ACC112 (cell line): Measurements from ENCODE around the gene CR2.
"Not testable (repeated sequence)": the region's sequence is repeated elsewhere in the genome, so short reads cannot be mapped to it uniquely, and the experiment has no call there.

Experiments used
- H2AFZ ChIP-seq: fragments of 200-600 bp; sonication (generic); one replicate; pipeline ENCODE4 v1.6.0; 2017; ENCODE audit warnings: antibody characterized with exemption, low read length; ENCODE audit not compliant: unreplicated experiment
- H3K27ac ChIP-seq: fragments of 200-600 bp; sonication (generic); 2 replicates; pipeline ENCODE4 v1.5.1; 2014; ENCODE audit warnings: low read depth, mild to moderate bottlenecking, antibody characterized with exemption, low read length, moderate library complexity
- H3K27me3 ChIP-seq: fragments of 200-600 bp; sonication (generic); 2 replicates; pipeline ENCODE4 v1.6.1; 2014; ENCODE audit warnings: mild to moderate bottlenecking, antibody characterized with exemption, low read length, moderate library complexity, mixed read lengths; ENCODE audit not compliant: insufficient read depth
- H3K36me3 ChIP-seq: fragments of 200-600 bp; sonication (generic); 2 replicates; pipeline ENCODE4 v1.6.1; 2016; ENCODE audit warnings: mild to moderate bottlenecking, antibody characterized with exemption, low read length, moderate library complexity, mixed read lengths; ENCODE audit not compliant: insufficient read depth
- H3K4me1 ChIP-seq: fragments of 200-600 bp; sonication (generic); one replicate; pipeline ENCODE4 v1.6.1; 2016; ENCODE audit warnings: low read length, mixed read lengths; ENCODE audit not compliant: insufficient read depth, unreplicated experiment, control insufficient read depth
- H3K4me3 ChIP-seq: fragments of 200-600 bp; sonication (generic); 2 replicates; pipeline ENCODE4 v1.5.1; 2014; ENCODE audit warnings: mild to moderate bottlenecking, low read depth, low read length
- H3K79me2 ChIP-seq: fragments of 200-600 bp; sonication (generic); one replicate; pipeline ENCODE4 v1.6.0; 2016; ENCODE audit warnings: low read length; ENCODE audit not compliant: control insufficient read depth, unreplicated experiment, insufficient read depth

CR2 gene

DNA sequence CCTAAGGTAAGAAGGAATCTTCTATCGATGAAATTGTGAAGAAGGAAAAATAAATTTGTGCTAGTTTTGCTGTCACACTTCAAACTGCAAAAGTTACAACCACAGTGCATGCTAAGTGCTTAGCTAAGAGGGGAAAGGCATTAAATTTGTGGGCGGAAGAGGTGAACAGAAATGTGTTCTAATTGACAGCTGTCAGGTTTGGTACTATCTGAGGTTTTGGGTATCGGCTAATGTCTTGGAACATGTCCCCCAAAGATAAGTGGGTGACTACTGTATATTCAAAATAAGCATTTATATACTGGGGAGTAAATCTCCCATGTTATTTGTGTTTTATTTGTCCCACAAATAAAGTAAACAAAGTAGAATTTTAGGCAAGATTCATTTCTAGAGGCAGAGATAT, 49.8 kb downstream of the CR2 start:
- no peaks in the 10 kb centered on the region for H3K4me1 ChIP-seq
- no peak overlapping the region for H3K4me3 ChIP-seq
- H2AFZ ChIP-seq: no peak overlapping the region
- no peak overlapping the region for H3K27ac ChIP-seq
- H3K79me2 ChIP-seq: no peaks in the 10 kb centered on the region
- H3K36me3 ChIP-seq: no peaks in the 10 kb centered on the region
- H3K27me3 ChIP-seq: peaks cover 95% of the 10 kb centered on the region

DNA sequence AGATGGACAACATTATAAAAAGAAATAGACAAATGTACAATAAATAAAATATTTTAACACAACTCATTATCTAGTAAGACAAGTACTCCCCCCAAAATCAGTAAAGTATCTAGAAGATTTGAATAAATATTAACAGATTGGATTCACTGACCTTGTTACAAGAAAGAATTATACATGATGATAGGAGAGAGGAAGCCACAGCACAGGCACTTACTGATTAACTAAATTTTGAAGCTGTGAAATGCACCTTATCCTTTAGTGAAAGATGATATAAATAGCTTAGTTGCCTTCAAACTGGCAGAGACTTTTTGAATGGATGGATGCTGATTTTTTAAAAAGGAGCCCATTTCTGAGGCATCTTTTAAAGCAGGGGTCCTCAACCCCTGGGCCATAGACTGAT, 50.3 kb downstream of the CR2 start:
- Histone ChIP-seq H3K27me3 (peaks cover 95% of the 10 kb centered on the region), H3K27ac (no peak overlapping the region), H3K4me3 (no peak overlapping the region), H3K79me2 (no peaks in the 10 kb centered on the region), H2AFZ (no peak overlapping the region), H3K4me1 (no peaks in the 10 kb centered on the region), H3K36me3 (no peaks in the 10 kb centered on the region)

DNA sequence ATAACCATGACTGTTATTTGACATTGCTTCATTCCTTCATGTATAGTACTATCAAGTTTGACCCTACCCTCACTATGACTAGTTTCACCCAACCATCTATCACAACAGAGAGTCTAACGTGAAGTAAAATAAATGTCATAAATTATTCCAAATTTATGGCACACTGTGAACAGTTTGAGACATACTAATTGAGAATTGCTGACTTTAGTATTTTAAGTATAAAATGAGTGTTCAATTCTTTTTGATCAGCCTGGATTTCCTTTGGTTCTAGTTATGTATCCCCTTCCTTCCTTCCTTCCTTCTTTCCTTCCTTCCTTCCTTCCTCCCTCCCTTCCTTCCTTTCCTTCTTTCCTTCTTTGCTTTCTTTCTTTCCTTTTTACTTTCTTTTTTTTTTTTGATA, 56.3 kb downstream of the CR2 start:
- Histone ChIP-seq H3K4me1 (no peaks in the 10 kb centered on the region), H3K27ac (no peak overlapping the region), H3K4me3 (no peak overlapping the region), H3K36me3 (no peaks in the 10 kb centered on the region), H3K79me2 (no peaks in the 10 kb centered on the region), H2AFZ (no peak overlapping the region), H3K27me3 (peaks cover 69% of the 10 kb centered on the region)

DNA sequence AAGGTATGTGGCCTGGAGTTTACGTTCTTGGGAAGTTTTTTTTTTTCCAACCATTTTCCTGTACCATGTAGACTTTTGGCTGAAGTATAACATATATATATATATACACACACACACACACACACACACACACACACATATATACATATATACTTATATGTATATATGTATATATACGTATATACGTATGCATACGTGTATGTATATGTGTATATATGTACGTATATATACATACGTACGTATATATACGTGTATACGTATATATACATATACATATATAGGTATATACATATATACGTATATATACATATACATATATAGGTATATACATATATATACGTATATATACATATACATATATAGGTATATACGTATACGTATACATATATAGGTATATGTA, 60.8 kb downstream of the CR2 start:
- Histone ChIP-seq H3K27ac (no peak overlapping the region), H3K4me3 (no peak overlapping the region), H3K4me1 (no peaks in the 10 kb centered on the region), H3K79me2 (no peaks in the 10 kb centered on the region), H3K36me3 (no peaks in the 10 kb centered on the region), H3K27me3 (peaks cover 41% of the 10 kb centered on the region), H2AFZ (no peak overlapping the region)

DNA sequence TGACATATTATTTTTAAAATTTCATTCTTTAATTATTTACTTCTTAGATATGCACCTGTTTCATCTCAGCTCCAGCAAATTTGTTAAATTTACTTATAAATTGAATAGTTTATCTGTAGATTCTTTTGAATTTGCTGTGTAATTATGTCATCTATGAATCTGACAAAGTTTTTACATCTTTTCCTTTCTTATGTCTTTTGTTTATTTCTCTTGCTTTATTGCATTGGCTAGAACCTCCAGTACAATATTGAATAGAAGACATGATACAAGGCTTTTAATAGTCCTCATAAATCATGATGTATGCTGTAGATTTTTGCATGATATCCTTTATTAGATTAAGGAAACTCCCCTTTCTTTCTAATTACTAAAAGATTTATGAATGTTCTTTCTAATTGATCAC, 62.6 kb downstream of the CR2 start:
- H3K36me3 ChIP-seq: no peaks in the 10 kb centered on the region
- no peaks in the 10 kb centered on the region for H3K79me2 ChIP-seq
- H3K4me3 ChIP-seq: no peak overlapping the region
- peaks cover 23% of the 10 kb centered on the region for H3K27me3 ChIP-seq
- no peaks in the 10 kb centered on the region for H3K4me1 ChIP-seq
- H2AFZ ChIP-seq: no peak overlapping the region
- H3K27ac ChIP-seq: no peak overlapping the region

DNA sequence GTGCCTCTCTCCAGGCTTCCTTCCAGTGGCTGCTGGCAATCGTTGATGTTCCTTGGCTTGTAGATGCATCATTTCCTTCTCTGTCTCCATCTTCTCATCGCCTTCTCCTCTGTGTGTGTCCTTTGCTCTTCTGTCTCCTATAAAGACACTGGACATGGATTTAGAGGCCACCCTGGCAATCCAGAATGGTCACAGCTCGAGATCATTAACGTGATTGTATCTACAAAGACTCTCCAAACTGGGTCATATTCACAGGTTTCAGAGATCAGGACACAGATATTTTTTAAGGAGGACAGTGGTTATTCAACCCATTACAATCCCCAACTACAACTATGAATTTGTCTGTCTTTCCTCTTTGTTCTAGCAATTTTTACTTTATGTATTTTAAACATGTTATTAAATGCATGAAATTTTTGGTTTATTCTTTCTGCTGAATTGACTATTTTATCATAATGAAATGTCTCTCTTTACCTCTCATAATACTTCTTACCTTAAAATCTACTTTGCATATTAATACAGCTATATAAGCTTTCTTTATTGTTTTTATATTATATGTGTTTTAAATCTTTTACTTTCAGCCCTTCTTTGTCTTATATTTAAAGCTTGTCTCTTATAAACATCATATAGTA, 64.6 kb downstream of the CR2 start:
- Histone ChIP-seq H3K79me2 (no peaks in the 10 kb centered on the region), H3K4me1 (no peaks in the 10 kb centered on the region), H3K27me3 (peaks cover 14% of the 10 kb centered on the region; the same call in 1 of the 2 replicates), H3K4me3 (no peak overlapping the region), H2AFZ (no peak overlapping the region), H3K27ac (no peak overlapping the region), H3K36me3 (no peaks in the 10 kb centered on the region)

DNA sequence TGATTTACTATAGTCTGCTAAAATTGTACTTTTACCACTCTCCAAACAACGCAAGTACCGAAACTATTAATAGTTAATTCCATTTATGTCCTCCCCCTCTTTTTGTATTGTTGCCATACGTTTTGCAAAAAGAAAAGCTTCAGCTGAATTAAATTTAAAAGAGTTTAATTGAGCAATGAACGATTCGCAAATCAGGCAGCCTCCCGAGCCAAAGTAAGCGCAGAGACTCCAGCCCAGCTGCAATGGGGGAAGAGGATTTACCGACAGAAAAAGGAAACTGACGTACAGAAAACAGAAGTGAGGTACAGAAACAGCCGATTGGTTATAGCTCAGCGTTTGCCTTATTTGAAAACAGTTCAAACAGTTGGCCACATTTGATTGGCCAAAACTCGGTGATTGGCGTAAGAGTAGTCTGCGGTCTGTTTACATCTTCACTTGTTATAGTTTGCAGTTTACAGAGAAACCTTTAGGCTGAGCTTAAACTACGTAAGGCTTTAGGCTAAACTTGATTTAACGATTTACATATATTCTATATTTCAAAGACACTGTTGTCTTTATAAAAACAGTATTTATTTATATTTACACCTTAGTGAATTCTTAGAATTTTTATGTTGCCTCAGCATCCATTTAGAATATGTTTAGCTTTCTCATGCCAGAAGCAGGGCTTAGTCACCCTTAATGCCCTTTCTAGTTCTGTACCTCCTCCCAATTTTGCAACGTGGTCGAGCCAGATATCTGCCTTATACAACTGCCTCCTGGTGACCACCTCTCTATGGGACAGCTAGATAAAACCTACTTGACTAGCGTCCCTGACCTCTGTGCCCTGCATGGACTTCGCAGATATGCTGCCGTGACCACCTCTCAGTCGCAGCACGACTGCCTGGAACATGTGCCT, 65.6 kb downstream of the CR2 start:
- Histone ChIP-seq H3K27me3 (peaks cover 14% of the 10 kb centered on the region; the same call in 1 of the 2 replicates), H3K79me2 (no peaks in the 10 kb centered on the region), H3K4me1 (no peaks in the 10 kb centered on the region), H3K4me3 (no peak overlapping the region), H2AFZ (no peak overlapping the region), H3K36me3 (no peaks in the 10 kb centered on the region), H3K27ac (no peak overlapping the region)

DNA sequence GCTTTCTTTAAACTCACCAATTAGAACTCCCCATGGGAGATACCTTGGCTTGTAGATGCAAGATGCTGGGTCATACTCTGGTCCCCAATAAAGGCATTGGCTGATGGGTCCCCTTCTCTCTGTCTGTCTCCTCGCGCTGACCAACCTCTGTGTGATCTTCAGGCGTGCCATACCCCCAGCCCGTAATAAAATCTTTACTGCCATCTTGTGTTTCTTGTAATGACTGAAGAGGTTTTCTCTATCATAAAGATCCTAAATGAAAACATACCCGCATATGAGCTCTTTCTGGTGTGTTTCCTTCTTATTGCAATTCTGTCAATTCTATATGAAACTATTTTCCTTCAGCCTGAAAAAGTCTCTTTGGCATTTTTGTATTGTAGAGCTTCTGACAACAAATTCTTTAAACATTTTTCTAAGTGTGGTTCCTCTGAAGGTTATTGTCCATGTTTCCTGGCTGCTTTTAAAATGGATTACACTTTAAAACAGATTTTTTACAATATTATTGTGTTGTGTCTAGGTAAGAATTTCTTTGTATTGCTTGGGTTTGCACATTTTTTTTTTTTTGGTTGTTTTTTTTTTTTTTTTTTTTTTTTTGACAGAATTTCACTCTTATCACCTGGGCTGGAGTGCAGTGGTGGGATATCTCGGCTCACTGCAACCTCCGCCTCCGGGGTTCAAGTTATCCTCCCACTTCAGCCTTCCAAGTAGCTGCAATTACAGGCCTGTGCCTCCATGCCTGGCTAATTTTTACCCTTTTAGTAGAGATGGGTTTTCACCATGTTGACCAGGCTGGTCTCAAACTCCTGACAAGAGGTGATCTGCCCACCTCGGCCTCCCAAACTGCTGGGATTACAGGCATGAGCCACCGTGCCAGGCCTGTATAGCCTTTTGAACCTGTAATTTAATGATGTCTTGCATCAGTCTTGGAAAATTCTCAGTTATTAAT, 66.5 kb downstream of the CR2 start:
- H3K4me1 ChIP-seq, H2AFZ ChIP-seq, H3K27ac ChIP-seq, H3K36me3 ChIP-seq, H3K79me2 ChIP-seq, H3K4me3 ChIP-seq: not testable (repeated sequence)
- H3K27me3 ChIP-seq: peaks cover 14% of the 10 kb centered on the region; the same call in 1 of the 2 replicates

DNA sequence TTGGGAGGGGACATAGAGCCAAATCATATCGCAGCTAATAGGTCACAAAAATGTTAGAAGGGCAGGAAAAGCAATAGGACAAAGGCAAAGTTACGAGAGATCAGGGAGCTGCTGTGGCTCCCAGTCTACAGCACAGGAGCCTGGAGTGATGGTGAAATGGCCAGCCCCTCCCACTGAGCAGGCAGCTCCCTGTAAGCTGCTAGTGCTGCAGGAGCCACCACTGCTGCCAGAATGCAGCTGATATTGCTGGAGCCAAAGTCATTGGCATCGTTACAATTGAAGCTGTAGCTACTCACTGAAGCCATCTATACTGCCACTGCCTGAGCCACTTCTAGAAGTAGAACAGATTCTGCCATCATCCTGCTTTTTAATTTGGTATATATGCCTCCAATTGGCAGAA, 71.1 kb downstream of the CR2 start:
- not testable (repeated sequence) for H2AFZ ChIP-seq, H3K4me3 ChIP-seq, H3K27me3 ChIP-seq, H3K79me2 ChIP-seq, H3K36me3 ChIP-seq, H3K4me1 ChIP-seq, H3K27ac ChIP-seq

DNA sequence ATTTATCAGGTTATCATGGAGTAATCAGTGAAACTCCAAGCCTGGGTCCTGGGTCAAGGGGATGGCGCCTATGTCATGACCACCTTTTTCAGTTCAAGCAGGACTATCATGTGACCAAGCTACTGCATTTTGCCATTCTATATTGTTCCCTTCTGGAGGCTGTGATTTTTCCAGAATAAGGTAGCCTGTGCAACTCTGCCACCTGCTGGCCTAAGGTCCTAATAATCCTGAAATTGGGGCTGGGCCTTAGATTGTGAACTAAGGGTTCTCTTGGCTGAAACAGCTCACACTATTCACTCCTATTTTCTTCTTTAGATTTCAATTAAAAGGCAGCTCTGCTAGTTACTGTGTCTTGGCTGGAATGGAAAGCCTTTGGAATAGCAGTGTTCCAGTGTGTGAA, 74.3 kb downstream of the CR2 start:
- H3K36me3 ChIP-seq, H3K4me1 ChIP-seq, H3K79me2 ChIP-seq, H3K27ac ChIP-seq, H3K4me3 ChIP-seq, H2AFZ ChIP-seq, H3K27me3 ChIP-seq: not testable (repeated sequence)
